Parathyroid adenoma (tissue), 2 donors: ENCODE measurements around the gene ZNF8.

Experiments used
- H2AFZ ChIP-seq: fragments of 300-600 bp; sonication (generic); one replicate; pipeline ENCODE4 v1.7.0; 2017; ENCODE audit warnings: antibody characterized with exemption, mild to moderate bottlenecking
- H3K27ac ChIP-seq: fragments of 300-600 bp; sonication (generic); one replicate; pipeline ENCODE4 v1.7.0; 2017
- H3K27me3 ChIP-seq: fragments of 300-600 bp; sonication (generic); one replicate; pipeline ENCODE4 v1.7.0; 2017; ENCODE audit warnings: low read length; ENCODE audit not compliant: control insufficient read depth, insufficient read depth
- H3K36me3 ChIP-seq: fragments of 300-600 bp; sonication (generic); one replicate; pipeline ENCODE4 v1.7.0; 2017; ENCODE audit warnings: low read length; ENCODE audit not compliant: control insufficient read depth, insufficient read depth
- H3K4me1 ChIP-seq: fragments of 300-600 bp; sonication (generic); one replicate; pipeline ENCODE4 v1.7.0; 2017; ENCODE audit warnings: control low read depth
- H3K4me2 ChIP-seq: fragments of 300-600 bp; sonication (generic); one replicate; pipeline ENCODE4 v1.7.0; 2017; ENCODE audit warnings: low read length
- H3K4me3 ChIP-seq: fragments of 300-600 bp; sonication (generic); one replicate; pipeline ENCODE4 v1.7.0; 2017; ENCODE audit warnings: low read depth, low read length
- H3K79me2 ChIP-seq: fragments of 300-600 bp; sonication (generic); one replicate; pipeline ENCODE4 v1.7.0; 2017; ENCODE audit warnings: control low read depth
- H3K9ac ChIP-seq: fragments of 300-600 bp; sonication (generic); one replicate; pipeline ENCODE4 v1.7.0; 2017; ENCODE audit warnings: mild to moderate bottlenecking
- H3K9me3 ChIP-seq: fragments of 300-600 bp; sonication (generic); one replicate; pipeline ENCODE4 v1.7.0; 2017; ENCODE audit warnings: low read length; ENCODE audit not compliant: control insufficient read depth
- TF ChIP-seq, protein P1 (sequence below): fragments of 300-600 bp; sonication (generic); IDR thresholded peaks from one replicate; pipeline ENCODE4 v1.7.0; 2017; ENCODE audit warnings: antibody characterized with exemption, mild to moderate bottlenecking
- donor health status: primary hyperparathyroidism.

The ZNF8 gene

DNA sequence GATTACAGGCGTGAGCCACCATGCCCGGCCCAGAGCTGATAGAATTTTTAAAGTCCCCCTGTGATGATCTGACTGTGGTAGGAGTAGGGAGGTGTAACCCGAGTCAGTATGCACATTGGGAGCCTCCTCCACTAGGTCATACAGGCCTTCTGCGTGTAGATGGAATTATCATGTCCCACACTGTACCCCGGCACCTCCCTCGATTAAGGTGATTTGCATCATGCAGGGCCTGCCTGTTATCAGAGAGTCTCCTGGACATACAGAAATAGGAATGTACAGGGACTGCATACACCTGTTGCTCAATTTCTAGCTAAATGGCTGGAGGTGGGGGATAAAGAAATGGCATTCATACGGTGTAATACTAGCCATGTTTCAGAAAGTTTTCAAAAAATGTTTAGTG, 25.5 kb downstream of the ZNF8 start:
- H3K9me3 ChIP-seq: no peaks in the 10 kb centered on the region
- no peak overlapping the region for H3K4me2 ChIP-seq
- peaks cover 5% of the 10 kb centered on the region for H3K4me1 ChIP-seq
- H2AFZ ChIP-seq: peak overlapping the region; percentile 84
- H3K9ac ChIP-seq: no peak overlapping the region
- H3K36me3 ChIP-seq: no peaks in the 10 kb centered on the region
- TF ChIP-seq, protein P1, sequence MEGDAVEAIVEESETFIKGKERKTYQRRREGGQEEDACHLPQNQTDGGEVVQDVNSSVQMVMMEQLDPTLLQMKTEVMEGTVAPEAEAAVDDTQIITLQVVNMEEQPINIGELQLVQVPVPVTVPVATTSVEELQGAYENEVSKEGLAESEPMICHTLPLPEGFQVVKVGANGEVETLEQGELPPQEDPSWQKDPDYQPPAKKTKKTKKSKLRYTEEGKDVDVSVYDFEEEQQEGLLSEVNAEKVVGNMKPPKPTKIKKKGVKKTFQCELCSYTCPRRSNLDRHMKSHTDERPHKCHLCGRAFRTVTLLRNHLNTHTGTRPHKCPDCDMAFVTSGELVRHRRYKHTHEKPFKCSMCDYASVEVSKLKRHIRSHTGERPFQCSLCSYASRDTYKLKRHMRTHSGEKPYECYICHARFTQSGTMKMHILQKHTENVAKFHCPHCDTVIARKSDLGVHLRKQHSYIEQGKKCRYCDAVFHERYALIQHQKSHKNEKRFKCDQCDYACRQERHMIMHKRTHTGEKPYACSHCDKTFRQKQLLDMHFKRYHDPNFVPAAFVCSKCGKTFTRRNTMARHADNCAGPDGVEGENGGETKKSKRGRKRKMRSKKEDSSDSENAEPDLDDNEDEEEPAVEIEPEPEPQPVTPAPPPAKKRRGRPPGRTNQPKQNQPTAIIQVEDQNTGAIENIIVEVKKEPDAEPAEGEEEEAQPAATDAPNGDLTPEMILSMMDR: no peak
- H3K79me2 ChIP-seq: peaks cover 31% of the 10 kb centered on the region
- no peaks in the 10 kb centered on the region for H3K27me3 ChIP-seq
- peak overlapping the region; percentile 71 for H3K27ac ChIP-seq
- H3K4me3 ChIP-seq: no peak overlapping the region

DNA sequence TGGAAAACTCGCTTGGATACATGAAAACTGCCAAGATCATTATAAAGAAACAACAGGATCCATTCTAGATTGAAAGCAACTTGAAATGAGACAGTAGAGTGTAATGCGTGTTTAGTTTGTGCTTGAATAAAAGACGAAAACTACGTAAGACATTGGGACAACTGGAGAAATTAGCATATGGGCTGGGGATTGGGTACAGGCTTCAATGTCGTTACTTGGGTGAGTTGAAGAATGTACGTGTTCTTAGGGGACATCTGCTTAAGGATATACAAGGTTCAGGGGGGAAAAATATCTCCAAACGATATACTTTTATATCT, 26.0 kb downstream of the ZNF8 start:
- no peaks in the 10 kb centered on the region for H3K27me3 ChIP-seq
- H2AFZ ChIP-seq: peak overlapping the region; percentile 84
- H3K4me2 ChIP-seq: peak overlapping the region; percentile 69
- TF ChIP-seq, protein P1: no peak
- peak overlapping the region; percentile 95 for H3K4me3 ChIP-seq
- no peaks in the 10 kb centered on the region for H3K9me3 ChIP-seq
- H3K36me3 ChIP-seq: no peaks in the 10 kb centered on the region
- H3K79me2 ChIP-seq: peaks cover 31% of the 10 kb centered on the region
- no peak overlapping the region for H3K9ac ChIP-seq
- H3K4me1 ChIP-seq: peaks cover 5% of the 10 kb centered on the region
- peak overlapping the region; percentile 71 for H3K27ac ChIP-seq

DNA sequence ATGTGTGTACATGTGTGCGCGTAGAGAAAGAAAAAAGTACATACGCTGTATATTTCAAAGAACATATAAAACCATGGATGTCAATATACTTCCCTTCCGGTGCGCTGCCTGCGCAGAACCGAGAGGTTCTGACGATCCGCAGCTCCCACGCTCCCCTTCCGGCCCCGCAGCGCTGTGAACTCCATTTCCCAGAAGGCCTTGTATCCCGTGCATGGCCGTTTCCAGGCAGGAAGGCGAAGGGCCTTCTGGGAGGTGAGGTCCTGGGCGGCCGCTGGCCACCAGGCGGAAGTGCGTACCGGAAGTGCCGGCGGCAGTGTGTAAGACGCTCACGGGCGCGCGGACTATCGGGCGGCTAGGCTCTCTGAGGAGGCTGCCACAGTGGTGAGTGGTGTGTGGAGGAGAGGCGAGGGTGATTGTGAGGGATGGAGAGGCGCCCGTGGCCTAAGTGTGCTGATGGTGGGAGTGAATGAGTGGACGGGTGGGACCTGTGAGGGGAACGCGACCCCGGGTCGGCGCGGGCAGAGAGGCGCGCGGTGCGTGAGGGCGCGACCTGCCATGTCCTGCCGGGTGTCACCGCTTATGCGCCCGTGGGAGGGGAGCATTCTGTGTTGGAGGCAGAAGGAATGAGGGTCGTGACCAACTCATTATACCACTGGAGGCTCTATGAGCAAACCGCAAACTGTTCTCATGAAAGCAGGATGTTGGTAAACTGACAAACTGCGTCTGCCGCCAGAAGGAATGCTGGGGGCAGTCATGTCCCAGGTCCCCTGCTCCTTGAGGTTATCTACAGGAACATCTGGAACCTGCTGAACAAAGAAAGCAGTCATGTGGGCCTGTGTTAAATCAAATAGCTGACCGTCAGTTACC, 26.5 kb downstream of the ZNF8 start, which contains the start of gene ERVK3-1:
Gene ERVK3-1 (plus strand): TSS at position 313 of the 867 bp plus-strand sequence. CDS start 6,792 bp downstream, outside the sequence.
- H3K79me2 ChIP-seq: peaks cover 30% of the 10 kb centered on the region
- peak within 1 kb of the TSS; percentile 84 for H2AFZ ChIP-seq
- TF ChIP-seq, protein P1: peak; percentile 17
- H3K4me1 ChIP-seq: peaks cover 5% of the 10 kb centered on the region
- H3K9ac ChIP-seq: peak within 1 kb of the TSS; percentile 40
- H3K4me2 ChIP-seq: peak within 1 kb of the TSS; percentile 69
- no peaks in the 10 kb centered on the region for H3K27me3 ChIP-seq
- no peaks in the 10 kb centered on the region for H3K36me3 ChIP-seq
- H3K9me3 ChIP-seq: no peaks in the 10 kb centered on the region
- H3K27ac ChIP-seq: peak within 1 kb of the TSS; percentile 71
- peak within 1 kb of the TSS; percentile 95 for H3K4me3 ChIP-seq

DNA sequence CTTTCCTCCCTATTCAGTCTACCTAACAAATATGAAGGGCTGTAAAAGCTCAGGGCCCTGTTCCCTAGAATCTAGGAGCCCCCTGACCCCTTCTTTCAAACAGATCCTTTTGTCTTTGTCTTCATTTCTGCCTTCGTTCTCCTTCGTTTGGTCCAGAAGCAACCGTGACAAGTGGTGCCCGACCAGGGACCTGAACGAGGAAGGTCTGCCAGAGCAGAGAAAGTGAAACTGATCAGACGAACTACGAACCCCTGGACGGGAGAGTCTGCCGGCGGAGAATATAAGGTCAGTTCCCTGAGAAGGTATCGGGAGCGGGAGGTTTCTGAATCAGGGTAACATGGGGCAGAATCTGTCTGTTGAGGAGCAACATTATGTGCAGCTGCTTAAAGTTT, 27.2 kb downstream of the ZNF8 start:
- TF ChIP-seq, protein P1: no peak
- peak overlapping the region; percentile 63 for H2AFZ ChIP-seq
- no peaks in the 10 kb centered on the region for H3K9me3 ChIP-seq
- peak overlapping the region; percentile 71 for H3K27ac ChIP-seq
- H3K27me3 ChIP-seq: no peaks in the 10 kb centered on the region
- H3K4me2 ChIP-seq: peak overlapping the region; percentile 69
- peak overlapping the region; percentile 40 for H3K9ac ChIP-seq
- peak overlapping the region; percentile 95 for H3K4me3 ChIP-seq
- peaks cover 34% of the 10 kb centered on the region for H3K79me2 ChIP-seq
- H3K4me1 ChIP-seq: peaks cover 5% of the 10 kb centered on the region
- H3K36me3 ChIP-seq: no peaks in the 10 kb centered on the region
